Measurements from ENCODE around the gene ATOH8. TPM values are rescaled to one million over a fixed set of nuclear protein-coding genes. Genes with fewer than 3 reads are reported as not detected.
"Not testable (repeated sequence)": the region's sequence is repeated elsewhere in the genome, so short reads cannot be mapped to it uniquely, and the experiment has no call there.

The ATOH8 gene
- total and polyA plus RNA-seq, 5 donors: 35.7 to 57.8 (median 52.6) TPM

- Histone ChIP-seq H3K4me1 (ENCODE audit: control insufficient read depth, insufficient read depth, low read length) (peaks cover 31% of the 10 kb centered on the region), H3K27me3 (ENCODE audit: control insufficient read depth, insufficient read depth) (no peaks in the 10 kb centered on the region), H3K9me3 (ENCODE audit: control insufficient read depth, low read length) (no peaks in the 10 kb centered on the region), H3K4me3 (ENCODE audit: low read length) (no peak overlapping the region), H3K27ac (ENCODE audit: low read length) (peak overlapping the region; percentile 95)
- WGBS: 53% methylated on average over 19 of the region's 19 CpGs
- intact Hi-C loops (cut with DNase I): no loop called here
- DNase-seq (peak; percentile 76 to 83 (median 82)), ATAC-seq (peak; percentile 73 to 90)
Measured at GRCh38 chr2:85710687-85711577, 42.9 kb upstream of the ATOH8 start.

- no peaks in the 10 kb centered on the region for H3K27me3 ChIP-seq (ENCODE audit: control insufficient read depth, insufficient read depth)
- no peaks in the 10 kb centered on the region for H3K9me3 ChIP-seq (ENCODE audit: control insufficient read depth, low read length)
- peak overlapping the region; percentile 92 for H3K27ac ChIP-seq (ENCODE audit: low read length)
- DNase-seq: no peak
- intact Hi-C loops (cut with DNase I): no loop called here
- ATAC-seq: no peak
- peaks cover 28% of the 10 kb centered on the region for H3K4me1 ChIP-seq (ENCODE audit: control insufficient read depth, insufficient read depth, low read length)
- 80% methylated on average over 8 of the region's 8 CpGs for WGBS
- no peak overlapping the region for H3K4me3 ChIP-seq (ENCODE audit: low read length)
Measured at GRCh38 chr2:85711578-85712060, 42.2 kb upstream of the ATOH8 start.

DNA sequence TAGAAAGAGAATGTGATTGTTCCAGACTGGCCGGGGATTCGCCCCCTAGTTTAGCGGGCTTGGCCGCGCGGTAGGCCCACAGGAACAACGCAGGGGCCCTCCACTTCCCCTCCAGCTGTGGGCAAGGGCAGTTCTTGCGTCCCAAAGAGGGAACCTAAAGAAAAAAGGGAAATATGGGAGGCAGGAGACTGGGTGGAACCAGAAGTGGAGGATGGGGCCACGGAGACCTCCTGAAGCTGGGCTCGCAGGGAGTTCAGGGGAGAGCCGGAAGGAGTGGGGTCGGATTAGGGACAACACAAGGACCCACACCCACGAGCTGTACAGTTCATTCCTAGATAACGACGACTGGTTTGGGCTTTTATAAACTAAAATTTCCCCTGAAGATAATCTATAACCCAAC lies 41.5 kb upstream of the ATOH8 start:
- Histone ChIP-seq H3K4me1 (ENCODE audit: control insufficient read depth, insufficient read depth, low read length) (peaks cover 28% of the 10 kb centered on the region), H3K4me3 (ENCODE audit: low read length) (no peak overlapping the region), H3K27me3 (ENCODE audit: control insufficient read depth, insufficient read depth) (no peaks in the 10 kb centered on the region), H3K9me3 (ENCODE audit: control insufficient read depth, low read length) (no peaks in the 10 kb centered on the region), H3K27ac (ENCODE audit: low read length) (peak overlapping the region; percentile 8)
- ATAC-seq: peak; percentile 1 to 12
- peak in 1 of 3 donors; percentile 68 for DNase-seq
- intact Hi-C loops (cut with DNase I): no loop called here
- WGBS: 62% methylated on average over 15 of the region's 15 CpGs

GRCh38 chr2:85712849-85713612 lies 40.8 kb upstream of the ATOH8 start:
- peak in 2 of 3 donors; percentile 83 to 84 for DNase-seq
- WGBS: 58% methylated on average over 9 of the region's 9 CpGs
- intact Hi-C loops (cut with DNase I): no loop called here

DNA sequence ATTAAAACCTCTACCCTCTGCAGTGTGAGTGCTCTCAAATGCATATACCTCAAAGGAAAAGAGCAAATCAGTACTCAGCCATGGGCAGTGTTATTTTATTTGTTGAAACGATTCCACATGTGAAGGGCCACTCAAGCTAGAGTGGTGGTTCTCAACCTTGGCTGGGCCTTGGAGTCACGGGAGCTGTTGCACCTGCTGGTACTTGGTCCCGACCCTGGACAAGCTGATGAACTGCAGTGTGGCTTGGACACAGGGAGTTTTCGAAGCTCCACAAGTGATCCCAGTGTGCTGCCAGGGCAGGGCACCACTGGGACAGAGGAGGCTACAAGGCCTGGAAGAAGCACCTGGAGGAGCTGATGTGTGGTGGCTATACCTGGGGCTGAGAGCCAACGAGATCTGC lies 40.0 kb upstream of the ATOH8 start:
- H3K27ac ChIP-seq (ENCODE audit: low read length): peak overlapping the region; percentile 23
- H3K4me1 ChIP-seq (ENCODE audit: control insufficient read depth, insufficient read depth, low read length): peaks cover 28% of the 10 kb centered on the region
- H3K9me3 ChIP-seq (ENCODE audit: control insufficient read depth, low read length): no peaks in the 10 kb centered on the region
- no peak overlapping the region for H3K4me3 ChIP-seq (ENCODE audit: low read length)
- H3K27me3 ChIP-seq (ENCODE audit: control insufficient read depth, insufficient read depth): no peaks in the 10 kb centered on the region
- intact Hi-C loops (cut with DNase I): no loop called here
- ATAC-seq: no peak
- 85% methylated on average over 5 of the region's 5 CpGs for WGBS
- no peak for DNase-seq

More at GRCh38 chr2:85712849-85713612, 40.8 kb upstream of the ATOH8 start:
- Histone ChIP-seq H3K4me1 (ENCODE audit: control insufficient read depth, insufficient read depth, low read length) (peaks cover 28% of the 10 kb centered on the region), H3K27me3 (ENCODE audit: control insufficient read depth, insufficient read depth) (no peaks in the 10 kb centered on the region), H3K9me3 (ENCODE audit: control insufficient read depth, low read length) (no peaks in the 10 kb centered on the region), H3K27ac (ENCODE audit: low read length) (peak overlapping the region; percentile 17), H3K4me3 (ENCODE audit: low read length) (no peak overlapping the region)
- ATAC-seq: peak; percentile 70 to 75

DNA sequence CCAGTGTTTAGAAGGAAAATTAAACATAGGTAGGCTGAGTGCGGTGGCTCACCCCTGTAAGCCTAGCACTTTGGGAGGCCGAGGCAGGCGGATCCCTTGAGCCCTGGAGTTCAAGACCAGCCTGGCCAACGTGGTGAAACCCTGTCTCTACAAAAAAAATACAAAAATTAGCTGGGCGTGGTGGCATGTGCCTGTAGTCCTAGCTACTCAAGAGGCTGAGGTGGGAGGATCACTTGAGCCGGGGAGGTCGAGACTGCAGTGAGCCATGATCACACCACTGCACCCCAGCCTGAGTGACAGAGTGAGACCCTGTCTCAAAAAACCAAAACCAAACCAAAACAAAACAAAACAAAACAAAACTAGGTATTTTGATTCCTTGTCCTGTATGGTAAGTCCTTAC lies 39.4 kb upstream of the ATOH8 start:
- intact Hi-C loops (cut with DNase I); H3K27me3 ChIP-seq (ENCODE audit: control insufficient read depth, insufficient read depth); H3K27ac ChIP-seq (ENCODE audit: low read length); H3K4me3 ChIP-seq (ENCODE audit: low read length); ATAC-seq; H3K9me3 ChIP-seq (ENCODE audit: control insufficient read depth, low read length); DNase-seq: not testable (repeated sequence)
- WGBS: 94% methylated on average over 7 of the region's 7 CpGs
- peaks cover 27% of the 10 kb centered on the region for H3K4me1 ChIP-seq (ENCODE audit: control insufficient read depth, insufficient read depth, low read length)

GRCh38 chr2:85714841-85715240 lies 39.0 kb upstream of the ATOH8 start:
- Histone ChIP-seq H3K4me1 (ENCODE audit: control insufficient read depth, insufficient read depth, low read length) (peaks cover 24% of the 10 kb centered on the region), H3K27me3 (ENCODE audit: control insufficient read depth, insufficient read depth) (no peaks in the 10 kb centered on the region), H3K27ac (ENCODE audit: low read length) (no peak overlapping the region), H3K9me3 (ENCODE audit: control insufficient read depth, low read length) (no peaks in the 10 kb centered on the region), H3K4me3 (ENCODE audit: low read length) (no peak overlapping the region)
- DNase-seq (no peak), ATAC-seq (no peak)
- intact Hi-C loops (cut with DNase I): no loop called here
- WGBS: 86% methylated on average over 8 of the region's 8 CpGs

GRCh38 chr2:85716346-85716914 lies 37.4 kb upstream of the ATOH8 start:
- Histone ChIP-seq H3K27ac (ENCODE audit: low read length) (no peak overlapping the region), H3K4me3 (ENCODE audit: low read length) (no peak overlapping the region), H3K4me1 (ENCODE audit: control insufficient read depth, insufficient read depth, low read length) (peaks cover 12% of the 10 kb centered on the region), H3K27me3 (ENCODE audit: control insufficient read depth, insufficient read depth) (no peaks in the 10 kb centered on the region), H3K9me3 (ENCODE audit: control insufficient read depth, low read length) (no peaks in the 10 kb centered on the region)
- 75% methylated on average over 13 of the region's 13 CpGs for WGBS
- intact Hi-C loops (cut with DNase I): no loop called here
- DNase-seq (no peak), ATAC-seq (no peak)

DNA sequence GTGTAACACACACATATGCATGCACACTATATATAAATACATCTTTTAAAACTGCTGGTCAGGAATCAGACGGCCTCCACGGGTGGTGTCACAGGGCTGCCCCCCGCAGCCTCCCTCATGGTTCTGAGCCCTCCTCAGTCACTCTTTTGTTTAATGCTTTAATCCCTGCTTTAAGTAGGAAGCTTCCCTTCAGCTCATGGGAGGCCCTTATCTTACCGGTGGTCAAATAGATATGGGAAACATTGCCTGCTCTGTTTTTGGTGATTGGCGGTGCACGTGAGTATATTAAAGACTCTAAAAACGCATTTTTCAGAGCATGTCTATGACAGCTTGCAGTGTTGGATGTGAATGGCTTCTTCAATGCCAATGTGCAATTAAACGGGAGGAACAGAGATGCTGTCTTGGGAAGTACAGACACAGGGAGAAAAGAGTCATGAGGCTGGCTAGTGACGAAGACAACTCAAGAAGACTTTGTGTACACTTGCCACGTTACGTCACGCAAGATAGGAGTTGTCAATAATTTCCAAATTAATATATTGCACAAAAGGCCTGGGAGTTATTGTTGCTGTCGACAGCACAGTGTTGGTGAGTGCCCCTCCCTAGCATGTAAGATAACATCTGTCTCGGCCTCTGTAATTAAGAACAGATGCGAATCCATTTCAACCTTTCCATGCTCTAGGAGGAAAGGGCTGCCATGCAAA lies 36.3 kb upstream of the ATOH8 start:
- intact Hi-C loops (cut with DNase I): no loop called here
- DNase-seq (no peak), ATAC-seq (no peak)
- Histone ChIP-seq H3K27me3 (ENCODE audit: control insufficient read depth, insufficient read depth) (no peaks in the 10 kb centered on the region), H3K9me3 (ENCODE audit: control insufficient read depth, low read length) (no peaks in the 10 kb centered on the region), H3K27ac (ENCODE audit: low read length) (no peak overlapping the region), H3K4me1 (ENCODE audit: control insufficient read depth, insufficient read depth, low read length) (peaks cover 8% of the 10 kb centered on the region), H3K4me3 (ENCODE audit: low read length) (no peak overlapping the region)
- WGBS: 70% methylated on average over 15 of the region's 15 CpGs

DNA sequence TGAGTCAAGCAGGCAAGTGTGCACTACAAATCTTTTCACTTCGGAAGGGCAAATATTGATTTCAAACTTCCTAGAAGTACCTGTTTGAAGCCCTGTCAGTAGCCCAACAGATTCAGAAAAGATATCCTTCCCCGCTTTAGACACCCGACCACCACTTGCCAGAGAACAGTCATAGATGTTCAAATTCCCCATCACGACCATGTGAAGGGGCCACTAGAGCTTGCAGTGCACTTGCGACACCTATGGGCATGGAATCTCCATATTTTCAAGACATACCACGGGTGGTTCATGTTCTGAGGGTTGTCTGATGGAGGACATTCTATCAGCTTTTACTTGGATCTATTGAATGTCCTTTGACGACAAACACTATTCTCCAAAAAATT lies 35.8 kb upstream of the ATOH8 start:
- Histone ChIP-seq H3K9me3 (ENCODE audit: control insufficient read depth, low read length) (no peaks in the 10 kb centered on the region), H3K27me3 (ENCODE audit: control insufficient read depth, insufficient read depth) (no peaks in the 10 kb centered on the region), H3K4me1 (ENCODE audit: control insufficient read depth, insufficient read depth, low read length) (peaks cover 7% of the 10 kb centered on the region), H3K27ac (ENCODE audit: low read length) (no peak overlapping the region), H3K4me3 (ENCODE audit: low read length) (no peak overlapping the region)
- no peak for DNase-seq
- intact Hi-C loops (cut with DNase I): no loop called here
- 86% methylated on average over 7 of the region's 7 CpGs for WGBS
- ATAC-seq: no peak
